OCI-LY7 (cell line): Measurements from ENCODE around the gene CDH1. TPM values are rescaled to one million over a fixed set of nuclear protein-coding genes. Genes with fewer than 3 reads are reported as not detected.

Source experiments
- BruUV-seq: library from RNA; stranded (reverse); fragments of 400-500 nt; replicated peaks from 2 replicates; lab custom pipeline; 2021; lab: Mats Ljungman, UMichigan
- CTCF ChIA-PET: fragments of 300-600 bp; sonication (Branson Sonifier 250); formaldehyde crosslinking; loops from one replicate; lab custom pipeline; 2022; ENCODE audit warnings: antibody characterized with exemption; ENCODE audit not compliant: unreplicated experiment; lab: Charles Lee
- POLR2A ChIA-PET: fragments of 300-600 bp; sonication (Branson Sonifier 250); formaldehyde crosslinking; loops from one replicate; lab custom pipeline; 2022; ENCODE audit warnings: antibody characterized with exemption; lab: Charles Lee
- DNase-seq: peaks from one replicate; pipeline ENCODE4 v3.0.0-alpha.2; 2015; ENCODE audit warnings: low spot score
- H2AFZ ChIP-seq: fragments of 200-600 bp; sonication (generic), shearing (Covaris generic); 2 replicates; pipeline ENCODE4 v1.6.1; 2014; ENCODE audit warnings: mild to moderate bottlenecking, antibody characterized with exemption, low read length, moderate library complexity
- H3K27ac ChIP-seq: fragments of 200-600 bp; sonication (generic); 2 replicates; pipeline ENCODE4 v1.5.1; 2014; ENCODE audit warnings: mixed run types, low read depth, mild to moderate bottlenecking, moderate library complexity, low read length, inconsistent platforms; ENCODE audit not compliant: poor library complexity, severe bottlenecking
- H3K36me3 ChIP-seq: fragments of 200-600 bp; sonication (generic); 2 replicates; pipeline ENCODE4 v1.6.1; 2014; ENCODE audit warnings: mild to moderate bottlenecking, antibody characterized with exemption, low read length, moderate library complexity, mixed read lengths; ENCODE audit not compliant: insufficient read depth
- H3K4me1 ChIP-seq: fragments of 200-600 bp; sonication (generic); 2 replicates; pipeline ENCODE4 v1.5.1; 2014; ENCODE audit warnings: mild to moderate bottlenecking, low read length; ENCODE audit not compliant: insufficient read depth, poor library complexity, severe bottlenecking
- H3K4me2 ChIP-seq: fragments of 200-600 bp; sonication (generic); 2 replicates; pipeline ENCODE4 v1.6.1; 2014; ENCODE audit warnings: mild to moderate bottlenecking, low read length
- H3K4me3 ChIP-seq: fragments of 200-600 bp; sonication (generic); 2 replicates; pipeline ENCODE4 v1.5.1; 2014; ENCODE audit warnings: mild to moderate bottlenecking, low read depth, low read length; ENCODE audit not compliant: poor library complexity, severe bottlenecking
- H3K79me2 ChIP-seq: fragments of 200-600 bp; sonication (generic); 2 replicates; pipeline ENCODE4 v1.6.1; 2016; ENCODE audit warnings: low read depth, mild to moderate bottlenecking, low read length, moderate library complexity, mixed read lengths; ENCODE audit not compliant: insufficient read depth
- H3K9me2 ChIP-seq: fragments of 200-600 bp; sonication (generic); 2 replicates; pipeline ENCODE4 v1.6.1; 2016; ENCODE audit warnings: mild to moderate bottlenecking, low read length, mixed read lengths; ENCODE audit not compliant: insufficient read depth
- H3K9me3 ChIP-seq: fragments of 200-600 bp; sonication (generic); 2 replicates; pipeline ENCODE4 v1.6.1; 2014; ENCODE audit warnings: mild to moderate bottlenecking, mixed run types, low read length, mixed read lengths
- H4K20me1 ChIP-seq: fragments of 200-600 bp; sonication (generic); 2 replicates; pipeline ENCODE4 v1.6.1; 2014; ENCODE audit warnings: mild to moderate bottlenecking, antibody characterized with exemption, low read length, moderate library complexity, mixed read lengths; ENCODE audit not compliant: insufficient read depth
- CTCF ChIP-seq: fragments of 200-600 bp; sonication (generic); conservative IDR thresholded peaks from 2 replicates; pipeline ENCODE4 v1.5.1; 2014; ENCODE audit warnings: mild to moderate bottlenecking, antibody characterized with exemption, low read length, moderate library complexity, mixed read lengths
- EZH2phosphoT487 ChIP-seq: fragments of 200-600 bp; sonication (generic); IDR thresholded peaks from 2 replicates; pipeline ENCODE4 v1.6.1; 2018; ENCODE audit warnings: low read depth, borderline replicate concordance, mild to moderate bottlenecking, mixed run types, antibody characterized with exemption, low read length, moderate library complexity, mixed read lengths
- intact Hi-C: fragments of 100-400 bp; cut with micrococcal nuclease; formaldehyde crosslinking; loops from one replicate; pipeline ENCODE4 v1.10.0; 2022; ENCODE audit not compliant: unreplicated experiment
- total RNA-seq, 2 experiments: library from RNA; depleted of rRNA in 1 of 2; stranded (reverse); fragments of >200 nt in 1 of 2; shearing (Covaris generic) in 1 of 2; gene quantifications; 2 replicates each; pipeline ENCODE4 v1.2.3, GENCODE V29; 2014 to 2022

The CDH1 gene
- total RNA-seq, 2 experiments from 2014 or later, result not detected

GRCh38 chr16:68844211-68844564 is 107.1 kb downstream of the CDH1 start:
- Histone ChIP-seq H3K9me3 (no peaks in the 10 kb centered on the region), H3K36me3 (peaks cover 2% of the 10 kb centered on the region; the same call in 1 of the 2 replicates), H2AFZ (peak overlapping the region; percentile 81), H4K20me1 (no peaks in the 10 kb centered on the region), H3K4me3 (peak overlapping the region; percentile 76), H3K79me2 (peaks cover 9% of the 10 kb centered on the region; the same call in 1 of the 2 replicates), H3K4me2 (peak overlapping the region; percentile 70), H3K9me2 (no peaks in the 10 kb centered on the region), H3K4me1 (peaks cover 9% of the 10 kb centered on the region), H3K27ac (peak overlapping the region; percentile 67)
- no peak for DNase-seq
- CTCF ChIA-PET, result interaction anchor here (1.0 kb wide), 1 partner anchor 285 kb away, joined by 3 read pairs; no protein-coding TSS in a partner anchor
- intact Hi-C loops, result loop anchor here (10.0 kb wide), 1 partner anchor 319 kb away; no protein-coding TSS in a partner anchor
- TF ChIP-seq EZH2phosphoT487 (no peak), CTCF (peak; percentile 41)
- no TSS peak for BruUV-seq
- POLR2A ChIA-PET, result interaction anchor here (1.8 kb wide), 1 partner anchor 10 kb away, joined by 10 read pairs; no protein-coding TSS in a partner anchor

- ChIA-PET POLR2A (no interaction called here), CTCF (no interaction called here)
- intact Hi-C loops, result loop anchor here (10.0 kb wide), 1 partner anchor 324 kb away; no protein-coding TSS in a partner anchor
- Histone ChIP-seq H3K36me3 (peaks cover 2% of the 10 kb centered on the region; the same call in 1 of the 2 replicates), H2AFZ (no peak overlapping the region), H3K4me1 (peaks cover 9% of the 10 kb centered on the region), H3K79me2 (peaks cover 9% of the 10 kb centered on the region; the same call in 1 of the 2 replicates), H3K9me3 (no peaks in the 10 kb centered on the region), H3K9me2 (no peaks in the 10 kb centered on the region), H3K27ac (no peak overlapping the region), H3K4me2 (no peak overlapping the region), H3K4me3 (no peak overlapping the region), H4K20me1 (no peaks in the 10 kb centered on the region)
- no peak for TF ChIP-seq EZH2phosphoT487
- no TSS peak for BruUV-seq
- DNase-seq, result no peak
Observed at GRCh38 chr16:68848786-68849185, 111.7 kb downstream of the CDH1 start.

GRCh38 chr16:68850481-68850880 is 113.4 kb downstream of the CDH1 start:
- no peaks in the 10 kb centered on the region for H4K20me1 ChIP-seq
- TF ChIP-seq CTCF (no peak), EZH2phosphoT487 (no peak)
- ChIA-PET POLR2A (interaction anchor here (0.7 kb wide), 2 partner anchors 19 to 531 kb away, joined by 3 read pairs; no protein-coding TSS in a partner anchor), CTCF (no interaction called here)
- peaks cover 4% of the 10 kb centered on the region for H3K4me1 ChIP-seq
- H3K9me2 ChIP-seq, result no peaks in the 10 kb centered on the region
- H3K36me3 ChIP-seq, result peaks cover 2% of the 10 kb centered on the region; the same call in 1 of the 2 replicates
- no peak for DNase-seq
- intact Hi-C loops, result no loop called here
- H2AFZ ChIP-seq, result no peak overlapping the region
- H3K9me3 ChIP-seq, result no peaks in the 10 kb centered on the region
- H3K4me2 ChIP-seq, result no peak overlapping the region
- H3K27ac ChIP-seq, result no peak overlapping the region
- no peak overlapping the region for H3K4me3 ChIP-seq
- no TSS peak for BruUV-seq
- no peaks in the 10 kb centered on the region for H3K79me2 ChIP-seq
